ENCODE data around the gene NCK2.

- TF ChIP-seq EZH2 (IDR thresholded peaks at IDR 0.05; ENCODE audit: borderline replicate concordance, low read length) (no peak), CTCF (conservative IDR thresholded peaks at IDR 0.05 in 1 of 2, IDR thresholded peaks at IDR 0.05 in 1 of 2; ENCODE audit: extremely low read depth in 1 of 2, insufficient read depth in 1 of 2, low read depth in 1 of 2, low read length in 2 of 2) (no peak)
Measured at GRCh38 chr2:105821428-105822125, 76.9 kb downstream of the NCK2 start.
